DOHH2 (cell line): ENCODE results near the gene PCNX3.

Experiments used
- H3F3A ChIP-seq: fragments of 200-600 bp; sonication (generic), shearing (Covaris generic); 2 replicates; pipeline ENCODE4 v1.6.0; 2016; ENCODE audit warnings: antibody characterized with exemption, mild to moderate bottlenecking; ENCODE audit not compliant: control insufficient read depth, insufficient read depth
- H3K27ac ChIP-seq: fragments of 200-600 bp; sonication (generic); 2 replicates; pipeline ENCODE4 v1.5.1; 2014; ENCODE audit warnings: low read depth, mild to moderate bottlenecking, low read length, moderate library complexity
- H3K27me3 ChIP-seq: fragments of 200-600 bp; sonication (generic); 2 replicates; pipeline ENCODE4 v1.6.1; 2014; ENCODE audit warnings: mild to moderate bottlenecking, low read length, mixed read lengths; ENCODE audit not compliant: control insufficient read depth
- H3K36me3 ChIP-seq: fragments of 200-600 bp; sonication (generic); 2 replicates; pipeline ENCODE4 v1.6.1; 2014; ENCODE audit warnings: mild to moderate bottlenecking, low read length, moderate library complexity, mixed read lengths; ENCODE audit not compliant: control insufficient read depth
- H3K4me1 ChIP-seq: fragments of 200-600 bp; sonication (generic); 2 replicates; pipeline ENCODE4 v1.6.1; 2014; ENCODE audit warnings: mild to moderate bottlenecking, low read length, mixed read lengths; ENCODE audit not compliant: control insufficient read depth
- H3K4me2 ChIP-seq: fragments of 200-600 bp; sonication (generic); 2 replicates; pipeline ENCODE4 v1.6.0; 2014; ENCODE audit warnings: mild to moderate bottlenecking, low read length, moderate library complexity
- H3K4me3 ChIP-seq: fragments of 200-600 bp; sonication (generic); 2 replicates; pipeline ENCODE4 v1.5.1; 2014; ENCODE audit warnings: mild to moderate bottlenecking, low read length, mixed read lengths
- H3K79me2 ChIP-seq: fragments of 200-600 bp; sonication (generic); 2 replicates; pipeline ENCODE4 v1.6.1; 2014; ENCODE audit warnings: mild to moderate bottlenecking, low read length, mixed read lengths; ENCODE audit not compliant: control insufficient read depth
- H3K9me2 ChIP-seq: fragments of 200-600 bp; sonication (generic); replicated peaks from 2 replicates; pipeline ENCODE4 v1.6.1; 2014; ENCODE audit warnings: mild to moderate bottlenecking, low read length, mixed read lengths; ENCODE audit not compliant: control insufficient read depth
- H3K9me3 ChIP-seq: fragments of 200-600 bp; sonication (generic); 2 replicates; pipeline ENCODE4 v1.6.1; 2014; ENCODE audit warnings: antibody characterized with exemption, low read length, mixed read lengths; ENCODE audit not compliant: control insufficient read depth, insufficient read depth
- H4K20me1 ChIP-seq: fragments of 200-600 bp; sonication (generic); 2 replicates; pipeline ENCODE4 v1.6.0; 2014; ENCODE audit warnings: low read depth, mild to moderate bottlenecking, antibody characterized with exemption, low read length, moderate library complexity; ENCODE audit not compliant: control insufficient read depth, insufficient read depth
- CTCF ChIP-seq: fragments of 200-600 bp; sonication (generic); IDR thresholded peaks from one replicate; pipeline ENCODE4 v1.5.1; 2014; ENCODE audit warnings: antibody characterized with exemption, mild to moderate bottlenecking, low read depth, low read length; ENCODE audit not compliant: poor library complexity, severe bottlenecking
- EZH2phosphoT487 ChIP-seq: fragments of 200-600 bp; sonication (generic); IDR thresholded peaks from 2 replicates; pipeline ENCODE4 v1.6.1; 2017; ENCODE audit warnings: borderline replicate concordance, mild to moderate bottlenecking, antibody characterized with exemption, low read length, moderate library complexity, mixed read lengths

Gene PCNX3

GRCh38 chr11:65642014-65642671 lies 26.6 kb downstream of the PCNX3 start:
- H3F3A ChIP-seq, result peaks cover 25% of the 10 kb centered on the region
- TF ChIP-seq EZH2phosphoT487 (no peak), CTCF (no peak)
- H3K4me1 ChIP-seq, result peaks cover 44% of the 10 kb centered on the region
- H3K9me3 ChIP-seq, result no peaks in the 10 kb centered on the region
- H3K27ac ChIP-seq, result no peak overlapping the region
- no peaks in the 10 kb centered on the region for H3K9me2 ChIP-seq
- H3K36me3 ChIP-seq, result peaks cover 71% of the 10 kb centered on the region
- H3K79me2 ChIP-seq, result peaks cover 28% of the 10 kb centered on the region
- no peaks in the 10 kb centered on the region for H4K20me1 ChIP-seq
- H3K4me2 ChIP-seq, result peak overlapping the region; percentile 100; the same call in 1 of the 2 replicates
- H3K4me3 ChIP-seq, result no peak overlapping the region
- no peaks in the 10 kb centered on the region for H3K27me3 ChIP-seq

GRCh38 chr11:65643971-65644370 lies 28.4 kb downstream of the PCNX3 start:
- no peaks in the 10 kb centered on the region for H3K9me2 ChIP-seq
- no peak overlapping the region for H3K4me3 ChIP-seq
- H4K20me1 ChIP-seq, result no peaks in the 10 kb centered on the region
- H3K79me2 ChIP-seq, result peaks cover 20% of the 10 kb centered on the region
- no peak overlapping the region for H3K4me2 ChIP-seq
- TF ChIP-seq EZH2phosphoT487 (no peak), CTCF (no peak)
- peaks cover 13% of the 10 kb centered on the region for H3F3A ChIP-seq
- peaks cover 28% of the 10 kb centered on the region for H3K4me1 ChIP-seq
- H3K27ac ChIP-seq, result no peak overlapping the region
- H3K36me3 ChIP-seq, result peaks cover 62% of the 10 kb centered on the region
- H3K9me3 ChIP-seq, result no peaks in the 10 kb centered on the region
- H3K27me3 ChIP-seq, result no peaks in the 10 kb centered on the region

- Histone ChIP-seq H3K4me3 (no peak overlapping the region), H4K20me1 (no peaks in the 10 kb centered on the region), H3K4me2 (no peak overlapping the region), H3K9me2 (no peaks in the 10 kb centered on the region), H3K79me2 (peaks cover 18% of the 10 kb centered on the region), H3K36me3 (peaks cover 66% of the 10 kb centered on the region), H3F3A (peaks cover 7% of the 10 kb centered on the region), H3K9me3 (no peaks in the 10 kb centered on the region), H3K27ac (no peak overlapping the region), H3K27me3 (no peaks in the 10 kb centered on the region), H3K4me1 (peaks cover 20% of the 10 kb centered on the region)
- TF ChIP-seq EZH2phosphoT487 (no peak), CTCF (no peak)
Observed at GRCh38 chr11:65644837-65645236, 29.3 kb downstream of the PCNX3 start.

GRCh38 chr11:65645710-65646109 lies 30.1 kb downstream of the PCNX3 start:
- Histone ChIP-seq H3K4me2 (no peak overlapping the region), H3K36me3 (peaks cover 67% of the 10 kb centered on the region), H3F3A (0 out of 2 replicates have a peak, but pooled peaks cover 3% of the 10 kb centered on the region), H4K20me1 (no peaks in the 10 kb centered on the region), H3K9me2 (no peaks in the 10 kb centered on the region), H3K27me3 (no peaks in the 10 kb centered on the region), H3K27ac (no peak overlapping the region), H3K4me1 (peaks cover 11% of the 10 kb centered on the region), H3K4me3 (no peak overlapping the region), H3K79me2 (peaks cover 10% of the 10 kb centered on the region), H3K9me3 (no peaks in the 10 kb centered on the region)
- no peak for TF ChIP-seq CTCF
- TF ChIP-seq EZH2phosphoT487, result no peak
